Measurements from ENCODE around the gene NLRX1.
"Not testable (repeated sequence)": the region's sequence is repeated elsewhere in the genome, so short reads cannot be mapped to it uniquely, and the experiment has no call there.

NLRX1 gene

GRCh38 chr11:119155733-119156492, 12.6 kb upstream of the NLRX1 start:
- TF ChIP-seq CTCF (IDR thresholded peaks at IDR 0.05) (peak; percentile 39), ZFX (IDR thresholded peaks at IDR 0.05; ENCODE audit: borderline replicate concordance) (no peak)
- H3K27ac ChIP-seq, result no peak overlapping the region

DNA sequence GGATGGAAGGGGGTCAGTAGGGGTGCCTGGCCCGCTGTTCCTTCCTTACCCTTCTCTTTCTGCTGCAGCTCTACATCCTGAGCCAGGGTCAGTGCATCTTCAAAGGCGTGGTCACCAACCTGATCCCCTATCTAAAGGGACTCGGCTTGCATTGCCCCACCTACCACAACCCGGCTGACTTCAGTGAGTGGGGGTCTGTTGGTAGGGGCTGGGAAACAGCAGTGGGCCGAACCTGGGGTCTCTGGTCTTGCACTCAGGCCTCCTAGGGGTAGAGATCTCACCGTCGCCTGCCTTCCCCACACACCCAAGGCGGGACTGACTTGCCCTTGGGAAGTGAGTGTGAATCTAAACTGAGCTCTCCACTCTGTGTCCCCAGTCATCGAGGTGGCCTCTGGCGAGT, 12.0 kb upstream of the NLRX1 start:
- TF ChIP-seq CTCF (IDR thresholded peaks at IDR 0.05) (no peak), ZFX (IDR thresholded peaks at IDR 0.05; ENCODE audit: borderline replicate concordance) (no peak)
- no peak overlapping the region for H3K27ac ChIP-seq

DNA sequence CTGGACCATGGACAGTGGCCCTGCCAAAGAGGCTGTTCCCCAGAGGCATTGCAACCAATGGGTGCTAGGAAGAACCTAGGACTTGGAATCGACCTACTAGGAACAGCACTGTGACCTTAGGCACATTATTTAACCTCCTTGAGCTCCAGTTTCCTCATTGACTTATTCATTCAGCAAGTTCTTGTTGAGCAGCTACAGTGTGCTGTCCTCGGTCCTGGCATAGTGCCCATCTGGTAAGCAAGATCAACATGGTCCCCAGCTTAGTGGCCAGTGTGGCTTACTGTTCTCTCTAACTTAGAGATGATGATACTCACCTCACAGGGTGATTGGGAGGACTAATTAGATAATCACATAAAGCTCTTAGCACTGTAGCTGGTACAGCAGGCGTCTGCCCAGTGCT, 11.5 kb upstream of the NLRX1 start:
- TF ChIP-seq CTCF (IDR thresholded peaks at IDR 0.05) (no peak), ZFX (IDR thresholded peaks at IDR 0.05; ENCODE audit: borderline replicate concordance) (no peak)
- no peak overlapping the region for H3K27ac ChIP-seq

DNA sequence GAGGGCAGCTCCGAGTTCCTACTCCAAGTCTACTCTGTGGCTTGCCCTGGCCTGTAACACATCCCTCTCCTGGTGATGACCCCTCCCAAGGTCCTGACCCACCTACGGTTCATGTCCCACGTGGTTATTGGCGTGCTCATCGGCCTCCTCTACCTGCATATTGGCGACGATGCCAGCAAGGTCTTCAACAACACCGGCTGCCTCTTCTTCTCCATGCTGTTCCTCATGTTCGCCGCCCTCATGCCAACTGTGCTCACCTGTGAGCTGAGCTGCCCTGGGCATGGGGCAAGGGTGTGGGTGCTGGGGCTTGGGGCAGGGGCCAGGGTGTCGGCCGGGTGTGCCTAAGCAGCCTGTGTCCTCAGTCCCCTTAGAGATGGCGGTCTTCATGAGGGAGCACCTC, 10.1 kb upstream of the NLRX1 start:
- H3K27ac ChIP-seq, result no peak overlapping the region
- TF ChIP-seq ZFX (IDR thresholded peaks at IDR 0.05; ENCODE audit: borderline replicate concordance), result no peak
- no peak for TF ChIP-seq CTCF (IDR thresholded peaks at IDR 0.05)

DNA sequence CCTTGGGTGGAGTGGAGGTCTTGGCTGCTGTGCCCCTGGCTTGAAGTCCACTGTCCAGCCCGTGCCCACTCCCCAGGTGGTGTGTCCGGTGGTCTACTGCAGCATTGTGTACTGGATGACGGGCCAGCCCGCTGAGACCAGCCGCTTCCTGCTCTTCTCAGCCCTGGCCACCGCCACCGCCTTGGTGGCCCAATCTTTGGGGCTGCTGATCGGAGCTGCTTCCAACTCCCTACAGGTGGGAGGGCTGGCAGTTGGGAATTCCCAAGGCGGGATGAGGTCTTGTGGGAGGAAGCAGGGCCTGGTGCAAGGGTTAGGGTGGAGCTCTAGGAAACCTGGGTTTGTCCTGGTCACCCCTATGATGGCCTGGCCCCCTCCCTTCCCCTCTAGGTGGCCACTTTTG, 8.4 kb upstream of the NLRX1 start:
- TF ChIP-seq CTCF (IDR thresholded peaks at IDR 0.05) (no peak), ZFX (IDR thresholded peaks at IDR 0.05; ENCODE audit: borderline replicate concordance) (no peak)
- H3K27ac ChIP-seq, result no peak overlapping the region

- TF ChIP-seq CTCF (IDR thresholded peaks at IDR 0.05) (no peak), ZFX (IDR thresholded peaks at IDR 0.05; ENCODE audit: borderline replicate concordance) (no peak)
- no peak overlapping the region for H3K27ac ChIP-seq
Observed at GRCh38 chr11:119161871-119162270, 6.7 kb upstream of the NLRX1 start.

DNA sequence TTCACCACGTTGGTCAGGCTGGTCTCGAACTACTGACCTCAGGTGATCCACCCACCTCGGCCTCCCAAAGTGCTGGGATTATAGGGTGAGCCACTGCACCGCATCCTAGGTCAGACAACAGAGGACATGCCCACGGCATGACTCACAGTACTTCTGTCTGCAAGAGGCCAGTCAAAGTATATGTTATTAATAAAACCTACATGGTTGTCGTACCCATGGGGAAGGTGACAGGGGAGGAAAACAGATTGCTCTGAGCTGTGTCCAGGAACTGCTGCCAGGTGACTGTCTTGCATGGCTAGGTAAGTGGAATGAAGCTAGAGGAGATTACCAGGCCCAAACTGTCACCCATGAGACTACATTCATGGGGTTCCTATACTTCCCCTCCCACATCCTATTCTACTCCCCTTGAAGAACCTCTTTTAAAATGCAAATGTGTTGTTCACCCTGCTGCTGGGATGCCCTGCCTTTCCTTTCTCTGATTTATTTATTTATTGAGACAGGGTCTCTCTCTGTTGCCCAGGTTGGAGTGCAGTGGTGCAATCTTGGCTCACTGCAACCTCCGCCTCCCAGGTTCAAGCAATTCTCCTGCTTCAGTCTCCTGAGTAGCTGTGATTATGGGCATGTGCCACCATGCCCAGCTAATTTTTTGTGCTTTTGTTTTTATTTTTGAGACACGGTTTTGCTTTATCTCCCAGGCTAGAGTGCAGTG, 2.0 kb upstream of the NLRX1 start:
- TF ChIP-seq ZFX (IDR thresholded peaks at IDR 0.05; ENCODE audit: borderline replicate concordance) (no peak), CTCF (IDR thresholded peaks at IDR 0.05) (no peak)
- H3K27ac ChIP-seq, result no peak overlapping the region

GRCh38 chr11:119167077-119167458, 1.5 kb upstream of the NLRX1 start:
- H3K27ac ChIP-seq, result not testable (repeated sequence)
